Loucy (cell line): ENCODE measurements around the gene FKBP14.

Source experiments
- H2AFZ ChIP-seq: fragments of 200-600 bp; sonication (generic); 2 replicates; pipeline ENCODE4 v1.6.0; 2016; ENCODE audit warnings: antibody characterized with exemption, mild to moderate bottlenecking, low read length, moderate library complexity
- H3F3A ChIP-seq: fragments of 200-600 bp; 2 replicates; pipeline ENCODE4 v1.6.0; 2016; ENCODE audit warnings: antibody characterized with exemption, low read depth, mild to moderate bottlenecking
- H3K27me3 ChIP-seq: fragments of 200-600 bp; sonication (generic); 2 replicates; pipeline ENCODE4 v1.6.1; 2014; ENCODE audit warnings: low read length, mild to moderate bottlenecking; ENCODE audit not compliant: insufficient read depth, poor library complexity, severe bottlenecking
- H3K36me3 ChIP-seq: fragments of 200-600 bp; sonication (generic); 2 replicates; pipeline ENCODE4 v1.6.1; 2016; ENCODE audit warnings: low read length; ENCODE audit not compliant: insufficient read depth
- H3K4me1 ChIP-seq: fragments of 200-600 bp; sonication (generic); 2 replicates; pipeline ENCODE4 v1.5.1; 2014; ENCODE audit warnings: low read length, mild to moderate bottlenecking; ENCODE audit not compliant: insufficient read depth, poor library complexity, severe bottlenecking
- H3K4me2 ChIP-seq: fragments of 200-600 bp; sonication (generic); 2 replicates; pipeline ENCODE4 v1.6.0; 2014; ENCODE audit warnings: antibody characterized with exemption, low read length, low read depth, mild to moderate bottlenecking; ENCODE audit not compliant: poor library complexity, severe bottlenecking
- H3K4me3 ChIP-seq: fragments of 200-600 bp; sonication (generic); 2 replicates; pipeline ENCODE4 v1.5.1; 2014; ENCODE audit warnings: low read length, mild to moderate bottlenecking, mixed read lengths; ENCODE audit not compliant: poor library complexity, severe bottlenecking
- H3K79me2 ChIP-seq: fragments of 200-600 bp; sonication (generic); 2 replicates; pipeline ENCODE4 v1.6.1; 2014; ENCODE audit warnings: low read length; ENCODE audit not compliant: insufficient read depth
- H3K9ac ChIP-seq: fragments of 200-600 bp; sonication (generic); 2 replicates; pipeline ENCODE4 v1.6.0; 2014; ENCODE audit warnings: mild to moderate bottlenecking, low read depth, low read length, moderate library complexity; ENCODE audit not compliant: poor library complexity, severe bottlenecking
- H3K9me2 ChIP-seq: fragments of 200-600 bp; sonication (generic); replicated peaks from 2 replicates; pipeline ENCODE4 v1.6.1; 2016; ENCODE audit warnings: low read depth, low read length, mixed read lengths
- H3K9me3 ChIP-seq: fragments of 200-600 bp; sonication (generic); 2 replicates; pipeline ENCODE4 v1.6.1; 2014; ENCODE audit warnings: mild to moderate bottlenecking, antibody characterized with exemption, low read length, low read depth; ENCODE audit not compliant: insufficient read depth
- H4K20me1 ChIP-seq: fragments of 200-600 bp; sonication (generic); 2 replicates; pipeline ENCODE4 v1.6.0; 2014; ENCODE audit warnings: antibody characterized with exemption, low read length, mild to moderate bottlenecking; ENCODE audit not compliant: insufficient read depth, poor library complexity, severe bottlenecking
- EZH2phosphoT487 ChIP-seq: fragments of 200-600 bp; IDR thresholded peaks from 2 replicates; pipeline ENCODE4 v1.6.1; 2018; ENCODE audit warnings: antibody characterized with exemption, mild to moderate bottlenecking, moderate library complexity, borderline replicate concordance
- TF ChIP-seq, protein P1 (sequence below): fragments of 200-600 bp; sonication (generic); conservative IDR thresholded peaks from 2 replicates; pipeline ENCODE4 v1.5.1; 2014; ENCODE audit warnings: mild to moderate bottlenecking, antibody characterized with exemption, low read length

FKBP14 gene

DNA sequence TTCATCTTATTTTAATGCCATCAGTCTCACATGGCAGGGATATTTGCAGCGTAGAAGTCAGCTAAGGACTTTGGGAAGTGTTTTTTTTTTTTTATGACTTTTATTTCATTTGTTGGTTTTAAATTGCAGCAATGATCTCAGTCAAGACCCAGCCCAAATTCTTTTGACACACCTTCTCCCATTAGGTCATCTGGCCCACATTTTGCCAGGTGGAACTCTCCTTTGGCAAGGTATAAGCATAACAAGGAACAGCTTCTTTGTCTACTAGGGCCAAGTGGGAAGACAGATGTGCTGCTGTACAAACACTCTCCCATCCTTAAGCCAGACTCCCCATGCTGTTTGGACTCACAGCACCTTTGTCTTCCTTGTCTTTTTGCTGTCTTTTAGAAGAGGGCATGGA lies 43.5 kb upstream of the FKBP14 start:
- H3K4me3 ChIP-seq = no peak overlapping the region
- no peak overlapping the region for H2AFZ ChIP-seq
- H3K9me2 ChIP-seq = no peaks in the 10 kb centered on the region
- no peak overlapping the region for H3K9ac ChIP-seq
- TF ChIP-seq, protein P1, sequence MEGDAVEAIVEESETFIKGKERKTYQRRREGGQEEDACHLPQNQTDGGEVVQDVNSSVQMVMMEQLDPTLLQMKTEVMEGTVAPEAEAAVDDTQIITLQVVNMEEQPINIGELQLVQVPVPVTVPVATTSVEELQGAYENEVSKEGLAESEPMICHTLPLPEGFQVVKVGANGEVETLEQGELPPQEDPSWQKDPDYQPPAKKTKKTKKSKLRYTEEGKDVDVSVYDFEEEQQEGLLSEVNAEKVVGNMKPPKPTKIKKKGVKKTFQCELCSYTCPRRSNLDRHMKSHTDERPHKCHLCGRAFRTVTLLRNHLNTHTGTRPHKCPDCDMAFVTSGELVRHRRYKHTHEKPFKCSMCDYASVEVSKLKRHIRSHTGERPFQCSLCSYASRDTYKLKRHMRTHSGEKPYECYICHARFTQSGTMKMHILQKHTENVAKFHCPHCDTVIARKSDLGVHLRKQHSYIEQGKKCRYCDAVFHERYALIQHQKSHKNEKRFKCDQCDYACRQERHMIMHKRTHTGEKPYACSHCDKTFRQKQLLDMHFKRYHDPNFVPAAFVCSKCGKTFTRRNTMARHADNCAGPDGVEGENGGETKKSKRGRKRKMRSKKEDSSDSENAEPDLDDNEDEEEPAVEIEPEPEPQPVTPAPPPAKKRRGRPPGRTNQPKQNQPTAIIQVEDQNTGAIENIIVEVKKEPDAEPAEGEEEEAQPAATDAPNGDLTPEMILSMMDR = no peak
- TF ChIP-seq EZH2phosphoT487 = no peak
- H3K27me3 ChIP-seq = no peaks in the 10 kb centered on the region
- no peaks in the 10 kb centered on the region for H4K20me1 ChIP-seq
- no peaks in the 10 kb centered on the region for H3K79me2 ChIP-seq
- H3K9me3 ChIP-seq = no peaks in the 10 kb centered on the region
- no peaks in the 10 kb centered on the region for H3F3A ChIP-seq
- no peak overlapping the region for H3K4me2 ChIP-seq
- peaks cover 7% of the 10 kb centered on the region for H3K4me1 ChIP-seq
- H3K36me3 ChIP-seq = peaks cover 5% of the 10 kb centered on the region; the same call in 1 of the 2 replicates

GRCh38 chr7:30069096-30069867 lies 42.8 kb upstream of the FKBP14 start:
- Histone ChIP-seq H3K9me3 (no peaks in the 10 kb centered on the region), H3K4me2 (no peak overlapping the region), H3F3A (no peaks in the 10 kb centered on the region), H3K4me3 (no peak overlapping the region), H3K36me3 (peaks cover 9% of the 10 kb centered on the region; the same call in 1 of the 2 replicates), H3K4me1 (peaks cover 7% of the 10 kb centered on the region), H3K9me2 (no peaks in the 10 kb centered on the region), H3K79me2 (no peaks in the 10 kb centered on the region), H2AFZ (no peak overlapping the region), H4K20me1 (no peaks in the 10 kb centered on the region), H3K9ac (no peak overlapping the region), H3K27me3 (no peaks in the 10 kb centered on the region)
- no peak for TF ChIP-seq EZH2phosphoT487
- TF ChIP-seq, protein P1 = no peak

DNA sequence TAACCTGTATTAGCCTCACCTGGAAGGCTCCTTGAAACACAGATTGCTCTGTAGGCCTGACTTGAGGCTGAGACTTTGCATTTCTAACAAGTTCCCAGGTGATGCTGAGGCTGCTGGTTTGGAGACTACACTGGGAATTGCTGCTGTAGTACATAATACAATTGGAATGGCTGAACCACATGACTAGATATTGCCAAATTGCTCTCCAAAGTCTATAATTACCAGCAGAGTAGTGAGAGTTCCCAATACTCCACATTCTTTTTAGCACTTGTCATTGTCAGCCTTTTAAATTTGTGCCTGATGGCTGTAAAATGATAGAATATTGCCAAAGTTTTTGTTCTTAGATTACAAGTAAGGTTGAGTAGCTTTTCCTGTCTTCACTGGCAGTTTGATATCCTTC lies 41.6 kb upstream of the FKBP14 start:
- no peak for TF ChIP-seq EZH2phosphoT487
- TF ChIP-seq, protein P1 = no peak

More for the DNA sequence above, 41.6 kb upstream of the FKBP14 start:
- Histone ChIP-seq H3K79me2 (no peaks in the 10 kb centered on the region), H3K4me1 (peaks cover 7% of the 10 kb centered on the region), H3K4me3 (no peak overlapping the region), H3K4me2 (no peak overlapping the region), H3K36me3 (peaks cover 21% of the 10 kb centered on the region; the same call in 1 of the 2 replicates), H3F3A (no peaks in the 10 kb centered on the region), H2AFZ (no peak overlapping the region), H3K27me3 (no peaks in the 10 kb centered on the region), H3K9ac (no peak overlapping the region), H4K20me1 (no peaks in the 10 kb centered on the region), H3K9me2 (no peaks in the 10 kb centered on the region), H3K9me3 (no peaks in the 10 kb centered on the region)
